Sigmoid colon (tissue), 7 donors: ENCODE results near the gene GALR2. TPM values are rescaled to one million over a fixed set of nuclear protein-coding genes. Genes with fewer than 3 reads are reported as not detected.

Experiments used
- DNase-seq: peaks from one replicate; pipeline ENCODE4 v3.0.0-alpha.2; 2019
- H3K27ac ChIP-seq, 4 donors: fragments of 200-600 bp; sonication (generic); one replicate each; pipeline ENCODE4 v1.5.1; 2016 to 2019; ENCODE audit warnings: mild to moderate bottlenecking in 1 of 4
- H3K27me3 ChIP-seq, 3 donors: fragments of 200-600 bp; sonication (generic); one replicate each; pipeline ENCODE4 v1.5.1; 2019; ENCODE audit warnings: mild to moderate bottlenecking in 1 of 3
- H3K36me3 ChIP-seq, 4 donors: fragments of 200-600 bp; sonication (generic); one replicate each; pipeline ENCODE4 v1.5.1; 2016 to 2019
- H3K4me1 ChIP-seq, 4 donors: fragments of 200-600 bp; sonication (generic); one replicate each; pipeline ENCODE4 v1.5.1; 2017 to 2019
- H3K4me3 ChIP-seq, 4 donors: fragments of 200-600 bp; sonication (generic); one replicate each; pipeline ENCODE4 v1.5.1; 2017 to 2019; ENCODE audit warnings: mild to moderate bottlenecking in 2 of 4, moderate library complexity in 1 of 4
- H3K9me3 ChIP-seq, 4 donors: fragments of 200-600 bp in 3 of 4; sonication (generic) in 3 of 4; one replicate each; pipeline versions ENCODE4 v1.5.1 to v1.6.1; 2013 to 2019
- EP300 ChIP-seq, 4 donors: sonication (generic); formaldehyde crosslinking; IDR thresholded peaks; one replicate each; pipeline ENCODE4 v1.6.1; 2017; ENCODE audit warnings: antibody characterized with exemption in 4 of 4
- POLR2A ChIP-seq, 2 donors: fragments of 450-650 bp; IDR thresholded peaks; one replicate each; pipeline ENCODE4 v1.6.1; 2016; ENCODE audit warnings: antibody characterized with exemption in 2 of 2, mild to moderate bottlenecking in 2 of 2, moderate library complexity in 2 of 2
- POLR2AphosphoS5 ChIP-seq, 4 donors: sonication (generic); formaldehyde crosslinking; IDR thresholded peaks; one replicate each; pipeline ENCODE4 v1.6.1; 2017; ENCODE audit warnings: antibody characterized with exemption in 4 of 4
- WGBS, 2 donors: extraction: QIAGEN DNeasy Blood & Tissue Kit; methylation state at CpG; one replicate each; pipeline ENCODE4 v1.1.7; 2013; 5-methylcytosine and 5-hydroxymethylcytosine counted together
- intact Hi-C: fragments of 100-400 bp; cut with DNase I; formaldehyde crosslinking; loops from one replicate; pipeline ENCODE4 v1.15.1; 2023
- polyA plus RNA-seq, 3 donors: library from polyadenylated mRNA; stranded (reverse); fragments of 200-250 nt; gene quantifications; one replicate each; pipeline ENCODE4 v1.2.3, GENCODE V29; 2013
- small RNA-seq, 3 donors: library from RNA; depleted of rRNA; stranded (forward); fragments of <200 nt; gene quantifications; one replicate each; pipeline ENCODE3, GENCODE V24; 2016
- total RNA-seq, 4 donors: library from RNA; depleted of rRNA; stranded (reverse); fragments of >200 nt; gene quantifications; one replicate each; pipeline ENCODE4 v1.1.0, GENCODE V29; 2016
- TF ChIP-seq, protein P1 (sequence below), 4 experiments: fragments of 450-650 bp in 3 of 4; fragments of 200-600 bp in 1 of 4; IDR thresholded peaks; one replicate each; pipeline ENCODE4 v1.5.1; 2016 to 2019; ENCODE audit warnings: antibody characterized with exemption in 4 of 4, mild to moderate bottlenecking in 3 of 4, moderate library complexity in 2 of 4
- donor health status: healthy with polysubstance abuse.
- donor health status: Bipolar disorder and iron deficiency.
- donor health status: healthy.

Gene GALR2
- total and polyA plus RNA-seq, 7 donors = 1.6 to 20.2 (median 6.4) TPM; not detected in 2

DNA sequence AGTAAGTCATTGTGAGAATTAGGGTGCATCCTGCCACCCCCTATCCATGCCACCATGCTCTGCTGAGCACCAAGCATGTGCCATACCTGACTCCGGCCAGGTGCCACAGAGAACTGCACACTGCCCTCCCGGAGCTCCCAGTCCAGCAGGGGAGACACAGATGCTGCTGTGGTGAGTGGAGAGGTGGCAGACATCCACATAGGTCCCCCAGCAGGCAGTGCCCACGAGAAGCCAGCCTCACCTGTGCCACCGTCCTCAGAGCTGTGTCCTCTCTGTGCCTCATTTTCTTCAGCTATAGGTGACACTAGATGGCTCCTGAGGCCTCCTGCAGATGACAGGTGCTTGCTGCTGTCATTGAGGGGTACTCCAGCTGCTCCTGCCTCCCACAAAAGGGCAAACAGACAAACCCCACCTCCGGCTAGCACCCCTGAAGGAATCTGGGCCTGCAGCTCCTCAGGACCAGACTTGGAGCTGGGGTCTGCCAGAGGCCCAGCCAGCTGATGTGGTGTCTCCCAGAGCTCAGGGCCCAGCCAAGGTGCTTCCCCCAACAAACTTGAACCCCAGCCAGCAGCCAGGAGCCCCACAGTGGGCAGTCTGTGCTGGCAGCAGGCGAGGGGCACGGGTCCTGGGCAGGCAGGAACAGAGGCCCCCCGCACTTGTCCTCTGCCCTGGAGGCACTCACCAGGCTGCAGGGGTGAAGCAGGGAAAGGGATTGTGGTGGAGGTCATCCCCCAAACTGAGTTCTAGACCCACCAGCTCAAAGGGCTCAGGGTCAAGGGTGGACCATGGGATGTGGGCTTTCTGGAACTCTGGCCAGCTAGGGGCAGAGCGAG lies 49.4 kb downstream of the GALR2 start:
- Histone ChIP-seq H3K9me3 (no peaks in the 10 kb centered on the region), H3K36me3 (no peaks in the 10 kb centered on the region), H3K27ac (no peak overlapping the region), H3K4me3 (no peak overlapping the region), H3K27me3 (no peaks in the 10 kb centered on the region), H3K4me1 (peaks cover 2 to 11% (median 10%) of the 10 kb centered on the region in 4 donors)
- WGBS, 2 donors = 77 to 78% methylated on average over 9 of the region's 9 CpGs
- TF ChIP-seq, protein P1, sequence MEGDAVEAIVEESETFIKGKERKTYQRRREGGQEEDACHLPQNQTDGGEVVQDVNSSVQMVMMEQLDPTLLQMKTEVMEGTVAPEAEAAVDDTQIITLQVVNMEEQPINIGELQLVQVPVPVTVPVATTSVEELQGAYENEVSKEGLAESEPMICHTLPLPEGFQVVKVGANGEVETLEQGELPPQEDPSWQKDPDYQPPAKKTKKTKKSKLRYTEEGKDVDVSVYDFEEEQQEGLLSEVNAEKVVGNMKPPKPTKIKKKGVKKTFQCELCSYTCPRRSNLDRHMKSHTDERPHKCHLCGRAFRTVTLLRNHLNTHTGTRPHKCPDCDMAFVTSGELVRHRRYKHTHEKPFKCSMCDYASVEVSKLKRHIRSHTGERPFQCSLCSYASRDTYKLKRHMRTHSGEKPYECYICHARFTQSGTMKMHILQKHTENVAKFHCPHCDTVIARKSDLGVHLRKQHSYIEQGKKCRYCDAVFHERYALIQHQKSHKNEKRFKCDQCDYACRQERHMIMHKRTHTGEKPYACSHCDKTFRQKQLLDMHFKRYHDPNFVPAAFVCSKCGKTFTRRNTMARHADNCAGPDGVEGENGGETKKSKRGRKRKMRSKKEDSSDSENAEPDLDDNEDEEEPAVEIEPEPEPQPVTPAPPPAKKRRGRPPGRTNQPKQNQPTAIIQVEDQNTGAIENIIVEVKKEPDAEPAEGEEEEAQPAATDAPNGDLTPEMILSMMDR (IDR thresholded peaks at IDR 0.05) = no peak
- TF ChIP-seq POLR2AphosphoS5 (IDR thresholded peaks at IDR 0.05) (no peak), POLR2A (IDR thresholded peaks at IDR 0.05) (no peak), EP300 (IDR thresholded peaks at IDR 0.05) (no peak)
- DNase-seq = peak; percentile 60
- intact Hi-C loops = loop anchor here (2.0 kb wide), 1 partner anchor 31 kb away; no protein-coding TSS in a partner anchor

DNA sequence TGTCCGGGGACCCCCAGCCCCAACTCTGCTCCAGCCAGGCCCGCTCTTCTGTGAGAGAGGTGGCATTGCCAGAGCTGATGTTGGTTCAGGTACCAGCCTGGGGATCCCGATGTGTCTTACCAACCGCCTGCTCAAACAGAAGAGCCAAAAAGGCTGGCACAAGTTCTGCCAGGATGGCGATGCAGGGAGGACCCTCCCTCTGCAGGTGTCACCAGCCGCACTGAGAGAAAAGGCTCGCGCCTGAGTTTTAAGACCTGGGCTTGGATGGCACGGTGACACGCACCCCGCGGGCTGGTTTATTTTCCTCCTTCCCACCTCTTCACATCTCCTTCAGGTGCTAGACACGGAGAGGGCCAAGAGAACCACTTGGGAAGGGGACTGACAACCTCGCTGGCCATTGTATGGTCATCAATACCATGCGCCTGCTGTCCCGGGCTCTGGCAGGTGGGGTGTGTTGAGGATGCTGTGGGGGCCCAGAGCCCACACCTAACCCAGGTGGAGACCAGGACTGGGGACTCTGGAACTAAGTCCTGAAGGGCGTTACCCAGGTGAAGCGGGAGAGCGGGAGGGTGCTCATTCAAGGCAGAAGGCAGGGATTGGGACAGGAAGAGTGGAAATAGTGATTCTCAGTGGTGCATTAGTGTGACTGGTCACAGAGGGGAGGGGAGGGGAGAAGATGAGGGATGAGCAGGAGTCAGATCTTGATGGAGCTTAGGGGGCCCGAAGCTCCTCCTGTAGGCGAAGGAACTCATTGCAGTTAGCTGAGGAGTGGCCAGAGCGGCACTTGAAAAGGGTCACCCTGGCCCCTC lies 50.2 kb downstream of the GALR2 start:
- TF ChIP-seq, protein P1 (IDR thresholded peaks at IDR 0.05) = no peak
- no peak for TF ChIP-seq POLR2AphosphoS5 (IDR thresholded peaks at IDR 0.05)
- intact Hi-C loops = no loop called here
- H3K36me3 ChIP-seq = no peaks in the 10 kb centered on the region
- peaks cover 2 to 11% (median 10%) of the 10 kb centered on the region in 4 donors for H3K4me1 ChIP-seq
- no peak overlapping the region for H3K4me3 ChIP-seq
- no peaks in the 10 kb centered on the region for H3K9me3 ChIP-seq
- H3K27ac ChIP-seq = no peak overlapping the region
- peak; percentile 62 for DNase-seq
- no peaks in the 10 kb centered on the region for H3K27me3 ChIP-seq
- WGBS, 2 donors = 90 to 92% methylated on average over 22 of the region's 22 CpGs

DNA sequence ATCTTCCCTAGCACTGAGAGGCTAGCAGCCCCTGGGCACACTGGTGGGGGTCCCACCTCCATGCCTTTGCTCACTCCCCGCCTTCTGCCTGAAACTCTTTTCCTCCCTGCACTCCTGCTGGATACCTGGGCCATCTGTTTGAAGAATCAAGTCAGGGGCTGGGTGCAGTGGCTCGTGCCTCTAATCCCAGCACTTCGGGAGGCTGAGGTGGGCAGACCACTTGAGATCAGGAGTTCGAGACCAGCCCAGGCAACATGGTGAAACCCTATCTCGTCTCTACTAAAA lies 50.8 kb downstream of the GALR2 start:
- Histone ChIP-seq H3K36me3 (no peaks in the 10 kb centered on the region), H3K27ac (no peak overlapping the region), H3K4me1 (peaks cover 2 to 11% (median 10%) of the 10 kb centered on the region in 4 donors), H3K9me3 (no peaks in the 10 kb centered on the region), H3K4me3 (no peak overlapping the region), H3K27me3 (no peaks in the 10 kb centered on the region)
- DNase-seq = no peak
- intact Hi-C loops = no loop called here
- TF ChIP-seq POLR2A (IDR thresholded peaks at IDR 0.05) = no peak
- no peak for TF ChIP-seq POLR2AphosphoS5 (IDR thresholded peaks at IDR 0.05)
- TF ChIP-seq EP300 (IDR thresholded peaks at IDR 0.05) = no peak
- TF ChIP-seq, protein P1 (IDR thresholded peaks at IDR 0.05) = no peak
- WGBS, 2 donors = 92 to 93% methylated on average over 5 of the region's 5 CpGs

DNA sequence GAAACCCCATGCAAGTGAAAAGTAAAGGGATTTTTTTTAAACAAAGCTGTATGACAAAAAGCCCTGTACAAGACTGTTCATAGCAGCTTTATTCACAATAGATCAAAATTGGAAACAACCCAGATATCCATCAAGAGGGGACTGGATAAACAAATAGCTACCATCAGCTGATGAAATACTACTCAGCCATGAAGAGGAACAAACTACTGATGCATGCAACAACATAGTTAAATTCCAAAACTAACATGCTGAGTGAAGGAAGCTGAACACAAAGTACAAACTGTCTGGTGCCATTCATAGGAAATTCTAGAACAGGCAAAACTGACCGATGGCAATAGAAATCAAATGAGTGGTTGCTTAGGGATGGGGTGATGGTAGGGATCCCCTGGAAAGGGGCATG lies 51.3 kb downstream of the GALR2 start:
- Histone ChIP-seq H3K27ac (no peak overlapping the region), H3K27me3 (peaks cover 0 to 2% (median 0%) of the 10 kb centered on the region in 3 donors), H3K36me3 (no peaks in the 10 kb centered on the region), H3K4me3 (no peak overlapping the region), H3K4me1 (peaks cover 2 to 11% (median 10%) of the 10 kb centered on the region in 4 donors), H3K9me3 (no peaks in the 10 kb centered on the region)
- intact Hi-C loops = no loop called here
- WGBS, 2 donors = 95 to 96% methylated on average over 1 of the region's 1 CpG
- TF ChIP-seq EP300 (IDR thresholded peaks at IDR 0.05) (no peak), POLR2AphosphoS5 (IDR thresholded peaks at IDR 0.05) (no peak), POLR2A (IDR thresholded peaks at IDR 0.05) (no peak)
- TF ChIP-seq, protein P1 (IDR thresholded peaks at IDR 0.05) = no peak
- DNase-seq = no peak

Small RNA genes within 50 kb of the gene (small RNA-seq; reads per million reads assigned to genes)
- 0 to 0.43 (median 0.15) reads per million in 3 donors for gene MIR6868

Other genes with a start within 250 kb of the GALR2 start
- gene UNC13D, start 230.4 kb upstream of the GALR2 start, total RNA-seq = 10 to 100 TPM in 2 of 4 donors, 1 to 10 TPM in 2; 4.3 to 11.4 (median 9.6) TPM
- gene UNC13D, start 230.4 kb upstream of the GALR2 start, polyA plus RNA-seq = 10 to 100 TPM in 2 of 3 donors, 1 to 10 TPM in 1; 6.0 to 61.9 (median 17.1) TPM
- 10 to 100 TPM; 44.2 to 73.1 (median 56.9) TPM for gene WBP2, start 219.4 kb upstream of the GALR2 start, total RNA-seq
- 100 to 1,000 TPM in 1 of 3 donors, 10 to 100 TPM in 2; 87.1 to 110 (median 91.3) TPM for gene WBP2, start 219.4 kb upstream of the GALR2 start, polyA plus RNA-seq
- gene TRIM47, start 196.2 kb upstream of the GALR2 start, total RNA-seq = 10 to 100 TPM; 27.8 to 40.9 (median 37.2) TPM
- gene TRIM47, start 196.2 kb upstream of the GALR2 start, polyA plus RNA-seq = 10 to 100 TPM; 28.7 to 41.0 (median 39.0) TPM
- gene TRIM65, start 177.8 kb upstream of the GALR2 start, total RNA-seq = 10 to 100 TPM; 22.4 to 27.5 (median 25.1) TPM
- gene TRIM65, start 177.8 kb upstream of the GALR2 start, polyA plus RNA-seq = 10 to 100 TPM in 2 of 3 donors, 1 to 10 TPM in 1; 7.2 to 19.1 (median 10.2) TPM
- gene MRPL38, start 169.9 kb upstream of the GALR2 start, total RNA-seq = 10 to 100 TPM; 32.8 to 50.6 (median 41.8) TPM
- gene MRPL38, start 169.9 kb upstream of the GALR2 start, polyA plus RNA-seq = 10 to 100 TPM; 55.9 to 71.5 (median 57.1) TPM
- gene FBF1, start 133.7 kb upstream of the GALR2 start, total RNA-seq = 10 to 100 TPM in 1 of 4 donors, 1 to 10 TPM in 3; 4.4 to 16.6 (median 6.3) TPM
- gene FBF1, start 133.7 kb upstream of the GALR2 start, polyA plus RNA-seq = 1 to 10 TPM; 1.2 to 9.0 (median 2.5) TPM
- 10 to 100 TPM; 32.7 to 38.9 (median 36.5) TPM for gene ACOX1, start 95.6 kb upstream of the GALR2 start, total RNA-seq
- 10 to 100 TPM; 31.3 to 93.2 (median 32.4) TPM for gene ACOX1, start 95.6 kb upstream of the GALR2 start, polyA plus RNA-seq
- gene TEN1, start 95.5 kb upstream of the GALR2 start, total RNA-seq = 10 to 100 TPM in 1 of 4 donors, 1 to 10 TPM in 3; 5.3 to 14.8 (median 7.8) TPM
- gene TEN1, start 95.5 kb upstream of the GALR2 start, polyA plus RNA-seq = 10 to 100 TPM; 30.5 to 78.8 (median 57.1) TPM
- gene CDK3, start 73.9 kb upstream of the GALR2 start, total RNA-seq = 1 to 10 TPM in 2 of 4 donors, under 1 TPM in 1, not detected in 1; 0.71 to 2.6 (median 1.4) TPM
- gene CDK3, start 73.9 kb upstream of the GALR2 start, polyA plus RNA-seq = 10 to 100 TPM; 11.9 to 15.0 (median 15.0) TPM
- 10 to 100 TPM in 1 of 4 donors, 1 to 10 TPM in 3; 2.9 to 23.5 (median 7.2) TPM for gene EVPL, start 47.5 kb upstream of the GALR2 start, total RNA-seq
- gene EVPL, start 47.5 kb upstream of the GALR2 start, polyA plus RNA-seq = 10 to 100 TPM in 1 of 3 donors, 1 to 10 TPM in 2; 4.6 to 16.0 (median 4.8) TPM
- gene SRP68, start 2.3 kb upstream of the GALR2 start, total RNA-seq = 10 to 100 TPM; 53.1 to 60.6 (median 53.8) TPM
- gene SRP68, start 2.3 kb upstream of the GALR2 start, polyA plus RNA-seq = 10 to 100 TPM; 37.2 to 52.4 (median 37.7) TPM
- 1 to 10 TPM in 2 of 4 donors, under 1 TPM in 2; 0.16 to 3.5 (median 0.81) TPM for gene ZACN, start 4.4 kb downstream of the GALR2 start, total RNA-seq
- gene ZACN, start 4.4 kb downstream of the GALR2 start, polyA plus RNA-seq = 1 to 10 TPM; 1.2 to 1.3 (median 1.2) TPM
- gene EXOC7, start 29.0 kb downstream of the GALR2 start, total RNA-seq = 10 to 100 TPM; 58.9 to 82.0 (median 75.3) TPM
- 10 to 100 TPM; 36.8 to 74.4 (median 38.4) TPM for gene EXOC7, start 29.0 kb downstream of the GALR2 start, polyA plus RNA-seq
- under 1 TPM in 1 of 4 donors, not detected in 3; 0.14 TPM for gene FOXJ1, start 66.5 kb downstream of the GALR2 start, total RNA-seq
- gene FOXJ1, start 66.5 kb downstream of the GALR2 start, polyA plus RNA-seq = 1 to 10 TPM in 1 of 3 donors, under 1 TPM in 2; 0.23 to 2.3 (median 0.60) TPM
- 1 to 10 TPM; 3.1 to 9.1 (median 4.5) TPM for gene RNF157, start 165.7 kb downstream of the GALR2 start, total RNA-seq
- gene RNF157, start 165.7 kb downstream of the GALR2 start, polyA plus RNA-seq = 10 to 100 TPM in 2 of 3 donors, 1 to 10 TPM in 1; 6.0 to 29.5 (median 10.9) TPM
- gene UBALD2, start 190.6 kb downstream of the GALR2 start, total RNA-seq = 10 to 100 TPM in 1 of 4 donors, 1 to 10 TPM in 3; 3.9 to 11.8 (median 6.5) TPM
- gene UBALD2, start 190.6 kb downstream of the GALR2 start, polyA plus RNA-seq = 100 to 1,000 TPM in 1 of 3 donors, 10 to 100 TPM in 2; 56.0 to 105 (median 98.7) TPM
- gene QRICH2, start 233.5 kb downstream of the GALR2 start, total RNA-seq = 1 to 10 TPM; 2.0 to 5.0 (median 3.3) TPM
- gene QRICH2, start 233.5 kb downstream of the GALR2 start, polyA plus RNA-seq = 1 to 10 TPM in 2 of 3 donors, under 1 TPM in 1; 0.69 to 3.2 (median 1.8) TPM